Measurements from ENCODE around the gene DCLRE1B.

DNA sequence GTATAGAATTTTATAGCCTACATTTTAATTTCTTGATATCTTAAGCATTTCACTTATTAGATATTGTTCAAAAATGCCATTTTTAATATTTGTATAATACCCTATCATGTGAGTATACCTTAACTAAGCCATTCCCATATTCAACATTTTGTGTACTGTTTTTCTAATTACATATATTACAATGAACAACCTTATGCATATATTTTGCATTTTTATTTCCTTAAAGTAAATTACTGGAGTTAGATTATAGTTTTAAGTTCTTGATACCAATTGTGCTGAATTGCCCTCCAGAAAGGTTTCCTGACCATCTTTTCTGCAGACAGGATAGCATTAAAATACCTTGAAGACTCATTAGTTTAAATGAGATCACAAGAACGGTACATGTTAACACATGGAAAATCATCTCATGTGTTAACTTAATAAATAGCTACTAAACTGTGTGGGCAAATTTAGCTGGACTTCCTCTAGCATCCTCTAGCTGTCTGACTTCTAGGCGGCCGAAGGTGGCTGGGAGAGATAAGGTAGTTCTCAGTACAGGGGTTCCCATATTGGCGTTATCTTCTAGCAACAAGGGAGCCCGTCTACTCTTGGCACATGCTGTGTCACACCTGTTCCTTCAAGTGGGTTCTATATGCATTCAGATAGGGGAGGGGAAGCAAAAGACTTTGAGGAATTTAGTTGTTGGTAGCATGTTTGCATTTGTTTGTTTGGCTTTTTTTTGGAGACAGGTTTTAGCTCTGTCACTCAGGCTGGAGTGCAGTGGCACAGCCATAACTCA, 8.9 kb downstream of the DCLRE1B start:
- TF ChIP-seq, protein P1, sequence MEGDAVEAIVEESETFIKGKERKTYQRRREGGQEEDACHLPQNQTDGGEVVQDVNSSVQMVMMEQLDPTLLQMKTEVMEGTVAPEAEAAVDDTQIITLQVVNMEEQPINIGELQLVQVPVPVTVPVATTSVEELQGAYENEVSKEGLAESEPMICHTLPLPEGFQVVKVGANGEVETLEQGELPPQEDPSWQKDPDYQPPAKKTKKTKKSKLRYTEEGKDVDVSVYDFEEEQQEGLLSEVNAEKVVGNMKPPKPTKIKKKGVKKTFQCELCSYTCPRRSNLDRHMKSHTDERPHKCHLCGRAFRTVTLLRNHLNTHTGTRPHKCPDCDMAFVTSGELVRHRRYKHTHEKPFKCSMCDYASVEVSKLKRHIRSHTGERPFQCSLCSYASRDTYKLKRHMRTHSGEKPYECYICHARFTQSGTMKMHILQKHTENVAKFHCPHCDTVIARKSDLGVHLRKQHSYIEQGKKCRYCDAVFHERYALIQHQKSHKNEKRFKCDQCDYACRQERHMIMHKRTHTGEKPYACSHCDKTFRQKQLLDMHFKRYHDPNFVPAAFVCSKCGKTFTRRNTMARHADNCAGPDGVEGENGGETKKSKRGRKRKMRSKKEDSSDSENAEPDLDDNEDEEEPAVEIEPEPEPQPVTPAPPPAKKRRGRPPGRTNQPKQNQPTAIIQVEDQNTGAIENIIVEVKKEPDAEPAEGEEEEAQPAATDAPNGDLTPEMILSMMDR (IDR thresholded peaks at IDR 0.05) = no peak
- TF ChIP-seq EP300 (IDR thresholded peaks at IDR 0.05) (no peak), POLR2A (IDR thresholded peaks at IDR 0.05) (no peak)

Data from tibial nerve (tissue), 4 donors.